Nephron (organoid): Measurements from ENCODE around the gene OTOS.

Source experiments
- H3K27ac Mint-ChIP-seq, 3 experiments: 2 replicates each; pipeline ENCODE4 v1.8.0; 2020; ENCODE audit warnings: mixed read lengths in 3 of 3, mild to moderate bottlenecking in 2 of 3, moderate library complexity in 1 of 3
- H3K27me3 Mint-ChIP-seq: 2 replicates; pipeline ENCODE4 v1.8.0; 2021; ENCODE audit warnings: low read depth, mild to moderate bottlenecking, moderate library complexity, mixed read lengths
- H3K36me3 Mint-ChIP-seq: 2 replicates; pipeline ENCODE4 v1.8.0; 2020; ENCODE audit warnings: low read depth, mixed read lengths
- H3K4me1 Mint-ChIP-seq: 2 replicates; pipeline ENCODE4 v1.8.0; 2020; ENCODE audit warnings: mixed read lengths
- H3K4me3 Mint-ChIP-seq, 3 experiments: 2 replicates each; pipeline ENCODE4 v1.8.0; 2020; ENCODE audit warnings: mild to moderate bottlenecking in 3 of 3, mixed read lengths in 3 of 3, moderate library complexity in 2 of 3
- H3K9me3 Mint-ChIP-seq: 2 replicates; pipeline ENCODE4 v1.8.0; 2020; ENCODE audit warnings: mixed read lengths
- CTCF ChIP-seq, 3 experiments: fragments of 200-600 bp; sonication (generic); IDR thresholded peaks; one replicate each; pipeline ENCODE4 v1.5.0; 2021; ENCODE audit warnings: antibody characterized with exemption in 3 of 3; ENCODE audit not compliant: unreplicated experiment in 3 of 3

OTOS gene

GRCh38 chr2:240127191-240127750, 13.2 kb downstream of the OTOS start:
- TF ChIP-seq CTCF (IDR thresholded peaks at IDR 0.05; ENCODE audit: unreplicated experiment in 3 of 3), result no peak
- peaks cover 4% of the 10 kb centered on the region for H3K4me1 Mint-ChIP-seq
- H3K27me3 Mint-ChIP-seq, result no peaks in the 10 kb centered on the region
- H3K27ac Mint-ChIP-seq, result no peak overlapping the region
- H3K36me3 Mint-ChIP-seq, result peaks cover 52% of the 10 kb centered on the region
- H3K9me3 Mint-ChIP-seq, result no peaks in the 10 kb centered on the region
- H3K4me3 Mint-ChIP-seq, result no peak overlapping the region

GRCh38 chr2:240126731-240127130, 13.7 kb downstream of the OTOS start:
- Mint-ChIP-seq H3K36me3 (peaks cover 48% of the 10 kb centered on the region), H3K4me3 (no peak overlapping the region), H3K27ac (no peak overlapping the region), H3K27me3 (peaks cover 3% of the 10 kb centered on the region), H3K9me3 (no peaks in the 10 kb centered on the region), H3K4me1 (peaks cover 4% of the 10 kb centered on the region)
- no peak for TF ChIP-seq CTCF (IDR thresholded peaks at IDR 0.05; ENCODE audit: unreplicated experiment in 3 of 3)

- Mint-ChIP-seq H3K4me1 (peaks cover 4% of the 10 kb centered on the region), H3K4me3 (no peak overlapping the region), H3K27ac (no peak overlapping the region), H3K27me3 (peaks cover 5% of the 10 kb centered on the region), H3K9me3 (no peaks in the 10 kb centered on the region), H3K36me3 (peaks cover 38% of the 10 kb centered on the region)
- TF ChIP-seq CTCF (IDR thresholded peaks at IDR 0.05; ENCODE audit: unreplicated experiment in 3 of 3), result no peak
These were observed 14.7 kb downstream of the OTOS start for GRCh38 chr2:240125742-240126141.

GRCh38 chr2:240124651-240125030, 15.8 kb downstream of the OTOS start:
- Mint-ChIP-seq H3K4me3 (no peak overlapping the region), H3K9me3 (peaks cover under 1% of the 10 kb centered on the region), H3K27me3 (peaks cover 5% of the 10 kb centered on the region), H3K27ac (no peak overlapping the region), H3K4me1 (peaks cover 4% of the 10 kb centered on the region), H3K36me3 (peaks cover 28% of the 10 kb centered on the region)
- TF ChIP-seq CTCF (IDR thresholded peaks at IDR 0.05; ENCODE audit: unreplicated experiment in 3 of 3), result no peak

GRCh38 chr2:240123821-240124650, 16.4 kb downstream of the OTOS start:
- no peak for TF ChIP-seq CTCF (IDR thresholded peaks at IDR 0.05; ENCODE audit: unreplicated experiment in 3 of 3)
- H3K4me3 Mint-ChIP-seq, result no peak overlapping the region
- H3K27ac Mint-ChIP-seq, result no peak overlapping the region
- peaks cover 28% of the 10 kb centered on the region for H3K36me3 Mint-ChIP-seq
- H3K4me1 Mint-ChIP-seq, result peaks cover 4% of the 10 kb centered on the region
- H3K27me3 Mint-ChIP-seq, result peaks cover 5% of the 10 kb centered on the region
- peaks cover 4% of the 10 kb centered on the region for H3K9me3 Mint-ChIP-seq

GRCh38 chr2:240121675-240122074, 18.8 kb downstream of the OTOS start:
- Mint-ChIP-seq H3K4me3 (no peak overlapping the region), H3K4me1 (no peaks in the 10 kb centered on the region), H3K27ac (no peak overlapping the region), H3K9me3 (peaks cover 13% of the 10 kb centered on the region), H3K27me3 (peaks cover 5% of the 10 kb centered on the region), H3K36me3 (peaks cover 16% of the 10 kb centered on the region)
- TF ChIP-seq CTCF (IDR thresholded peaks at IDR 0.05; ENCODE audit: unreplicated experiment in 3 of 3), result no peak
